NCI-H2196 treated with DMSO at 0.1 percent for 48 hours (cell line): Measurements from ENCODE around the gene HOXC4.
"Not testable (repeated sequence)": the region's sequence is repeated elsewhere in the genome, so short reads cannot be mapped to it uniquely, and the experiment has no call there.

Source experiments
- DNase-seq: peaks from one replicate; lab custom pipeline; 2025; ENCODE audit not compliant: unreplicated experiment; lab: John Stamatoyannopoulos, UW

HOXC4 gene

GRCh38 chr12:54053003-54053750, 458 bp upstream of the HOXC4 start:
- DNase-seq: no peak

DNA sequence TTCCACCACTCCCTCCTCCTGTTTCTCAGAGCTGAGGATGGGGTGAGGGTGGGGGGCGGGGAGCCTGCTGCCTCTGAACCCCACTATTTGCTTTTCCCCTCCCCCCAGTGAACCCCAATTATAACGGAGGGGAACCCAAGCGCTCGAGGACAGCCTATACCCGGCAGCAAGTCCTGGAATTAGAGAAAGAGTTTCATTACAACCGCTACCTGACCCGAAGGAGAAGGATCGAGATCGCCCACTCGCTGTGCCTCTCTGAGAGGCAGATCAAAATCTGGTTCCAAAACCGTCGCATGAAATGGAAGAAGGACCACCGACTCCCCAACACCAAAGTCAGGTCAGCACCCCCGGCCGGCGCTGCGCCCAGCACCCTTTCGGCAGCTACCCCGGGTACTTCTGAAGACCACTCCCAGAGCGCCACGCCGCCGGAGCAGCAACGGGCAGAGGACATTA, 1.1 kb downstream of the HOXC4 start:
- DNase-seq: no peak

DNA sequence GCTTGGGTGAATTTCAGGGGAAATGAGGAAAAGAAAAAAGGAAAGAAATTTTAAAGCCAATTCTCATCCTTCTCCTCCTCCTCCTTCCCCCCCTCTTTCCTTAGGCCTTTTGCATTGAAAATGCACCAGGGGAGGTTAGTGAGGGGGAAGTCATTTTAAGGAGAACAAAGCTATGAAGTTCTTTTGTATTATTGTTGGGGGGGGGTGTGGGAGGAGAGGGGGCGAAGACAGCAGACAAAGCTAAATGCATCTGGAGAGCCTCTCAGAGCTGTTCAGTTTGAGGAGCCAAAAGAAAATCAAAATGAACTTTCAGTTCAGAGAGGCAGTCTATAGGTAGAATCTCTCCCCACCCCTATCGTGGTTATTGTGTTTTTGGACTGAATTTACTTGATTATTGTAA, 1.9 kb downstream of the HOXC4 start:
- no peak for DNase-seq

- no peak for DNase-seq
Measured at GRCh38 chr12:54056110-54056509, 2.5 kb downstream of the HOXC4 start.

GRCh38 chr12:54058128-54058768, 4.6 kb downstream of the HOXC4 start:
- no peak for DNase-seq

- DNase-seq: no peak
Measured at GRCh38 chr12:54059668-54060067, 6.0 kb downstream of the HOXC4 start.

DNA sequence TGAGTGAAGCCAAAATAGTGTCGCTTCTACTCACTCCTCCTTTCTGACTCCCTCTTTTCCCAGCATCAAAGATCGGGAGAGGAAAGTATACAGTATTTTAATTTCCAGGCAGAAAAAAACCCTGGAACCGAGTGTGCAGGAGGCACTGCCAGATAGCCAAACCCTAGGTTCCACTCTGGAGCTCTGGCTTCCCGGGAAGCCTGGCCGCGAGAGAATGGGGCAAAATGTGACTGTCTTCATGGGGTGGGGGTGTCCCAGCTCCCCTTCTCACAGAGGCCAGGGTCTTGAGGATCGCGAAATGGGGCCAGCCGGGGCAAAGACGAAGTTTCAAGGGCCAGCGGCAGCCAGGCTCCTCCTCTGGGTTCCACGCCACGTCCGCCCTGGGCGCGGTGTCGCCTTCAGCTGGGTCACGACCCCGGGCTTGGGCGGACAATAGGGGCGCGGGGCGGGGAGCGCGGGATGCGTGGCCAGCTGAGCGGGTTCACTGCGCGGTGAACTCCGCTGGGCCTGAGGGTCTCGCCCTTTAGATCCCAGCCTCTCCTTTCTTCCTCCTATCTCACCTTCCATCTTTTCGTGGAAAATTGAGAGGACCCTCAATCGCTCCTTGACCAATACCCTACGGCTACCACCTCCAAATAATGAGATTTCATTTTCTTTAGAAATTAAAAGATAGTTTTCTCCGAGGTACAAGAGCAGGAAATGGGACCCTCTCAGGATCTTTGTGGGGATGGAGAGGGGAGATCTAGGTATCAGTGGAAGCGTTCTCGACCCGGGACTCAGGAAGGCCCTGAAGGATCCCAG, 6.7 kb downstream of the HOXC4 start:
- DNase-seq: no peak

DNA sequence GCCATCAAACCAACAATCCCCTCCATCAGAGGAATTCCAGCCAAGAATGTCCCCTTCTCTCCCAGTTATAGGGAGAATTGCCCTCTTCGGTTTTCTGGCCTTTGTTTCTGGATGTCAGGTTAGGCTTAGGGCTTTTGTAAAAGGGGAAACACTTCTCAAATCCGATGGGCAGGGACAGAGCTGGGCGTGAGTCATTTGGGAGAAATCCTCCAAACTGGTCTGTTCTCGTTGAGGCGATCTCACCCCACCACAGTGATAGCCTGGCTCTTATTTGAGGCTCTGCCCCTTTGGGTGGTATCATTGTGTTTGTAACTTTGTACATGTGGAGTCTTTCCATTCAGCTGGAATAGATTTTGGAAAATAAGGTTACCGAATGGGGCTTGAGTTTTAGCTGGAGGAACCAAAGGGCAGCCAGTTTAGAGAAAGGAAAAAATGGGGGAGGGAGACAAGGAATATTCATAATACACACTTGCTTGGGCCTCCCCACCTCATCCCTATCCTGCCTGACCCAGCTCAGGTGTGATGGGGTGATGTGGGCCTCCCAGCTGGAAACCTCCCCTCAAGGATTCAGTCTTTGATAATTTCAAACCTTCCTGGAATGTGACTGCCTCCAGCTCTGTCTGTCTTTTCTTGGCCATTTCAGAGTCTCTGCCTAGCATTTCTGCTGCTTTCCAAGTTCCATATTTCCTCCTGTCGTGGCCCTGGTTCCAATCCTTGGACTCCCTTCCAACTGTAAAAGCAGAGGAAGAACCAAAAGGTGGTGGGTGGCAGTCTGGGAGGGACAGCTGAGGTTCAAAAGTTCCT, 7.5 kb downstream of the HOXC4 start:
- no peak for DNase-seq

DNA sequence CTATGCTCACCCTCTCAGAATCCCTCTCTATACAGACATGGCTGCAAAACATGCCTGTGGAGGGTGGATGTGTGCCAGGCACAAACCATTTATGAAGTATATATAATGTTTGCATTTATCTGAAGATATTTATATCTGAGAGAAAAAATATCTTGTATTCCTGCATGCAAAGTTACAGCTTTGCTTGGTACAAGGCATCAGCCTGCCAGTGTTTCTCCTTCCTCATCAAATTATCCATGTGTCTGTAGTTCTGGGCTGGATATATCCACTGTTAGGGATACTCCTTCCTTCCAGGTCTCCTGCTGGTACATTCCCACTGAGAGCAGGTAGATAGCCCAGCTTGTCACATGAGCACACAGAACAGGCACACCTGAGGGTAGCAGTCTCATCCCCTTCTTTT, 12.0 kb downstream of the HOXC4 start:
- no peak for DNase-seq

DNA sequence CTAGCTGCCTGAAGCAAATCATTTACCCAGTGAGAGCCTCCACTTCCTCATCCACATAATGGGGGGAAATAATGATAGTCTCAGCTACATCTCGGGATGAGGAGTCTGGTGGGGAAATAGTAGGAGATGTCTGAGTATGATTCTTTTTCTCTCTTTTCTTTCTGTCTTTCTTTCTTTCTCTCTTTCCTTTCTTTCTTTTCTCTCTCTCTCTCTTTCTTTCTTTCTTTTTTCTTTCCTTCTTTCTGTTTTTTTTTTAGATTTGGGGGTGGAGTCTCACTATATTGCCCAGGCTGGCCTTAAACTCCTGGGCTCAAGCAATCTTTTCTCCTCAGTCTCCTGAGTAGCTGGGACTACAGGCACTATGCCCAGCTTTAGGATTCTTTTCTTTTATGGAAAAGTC, 12.8 kb downstream of the HOXC4 start:
- no peak for DNase-seq

DNA sequence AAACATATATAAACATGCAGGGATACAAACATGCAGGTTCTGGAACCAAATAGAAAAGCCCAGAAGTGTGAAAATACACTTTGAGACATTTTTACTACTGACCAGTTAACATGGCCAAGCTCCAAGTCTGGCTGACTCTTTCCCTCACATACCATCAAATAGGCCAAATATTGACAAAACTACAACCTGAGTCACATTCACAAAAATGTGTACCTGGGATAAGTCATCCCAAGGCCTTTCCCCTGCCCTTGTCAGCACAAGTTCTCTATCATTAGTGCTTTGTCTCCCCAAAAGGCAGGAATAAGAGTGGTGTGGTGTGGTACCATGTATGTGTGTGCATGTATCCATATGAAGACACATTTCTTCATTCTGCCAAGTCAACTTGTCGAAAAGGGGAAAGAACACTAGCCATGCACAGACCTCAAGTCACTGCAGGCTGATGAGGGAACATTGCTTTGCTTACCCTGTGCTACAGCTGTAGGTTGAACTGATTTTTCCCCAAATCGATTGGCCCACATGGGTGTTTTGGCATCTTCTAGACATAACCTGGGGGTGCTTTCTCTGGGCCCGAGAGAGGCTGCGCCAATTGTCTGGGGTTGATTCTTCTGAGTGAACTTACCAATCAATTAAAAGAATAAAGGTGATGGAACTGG, 14.9 kb downstream of the HOXC4 start:
- no peak for DNase-seq

DNA sequence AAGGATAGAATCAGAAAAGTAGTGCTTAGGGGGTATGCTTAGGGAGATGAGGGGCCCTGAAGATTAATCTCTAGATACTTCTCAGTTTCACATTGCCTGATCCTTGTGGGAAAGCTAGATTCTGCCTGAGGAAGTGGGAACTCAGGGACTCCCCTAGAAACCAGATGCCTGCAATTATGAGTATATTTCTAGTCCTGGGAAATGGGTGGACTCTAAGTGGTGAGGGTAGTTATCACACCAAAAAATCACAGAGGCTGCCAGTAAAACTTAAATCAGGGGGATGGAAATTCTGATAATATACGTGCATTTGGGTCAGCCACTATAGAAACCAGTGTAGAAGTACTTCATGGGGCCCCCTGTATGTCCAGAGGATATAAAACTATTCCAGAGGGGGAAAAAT, 18.3 kb downstream of the HOXC4 start:
- DNase-seq: no peak

DNA sequence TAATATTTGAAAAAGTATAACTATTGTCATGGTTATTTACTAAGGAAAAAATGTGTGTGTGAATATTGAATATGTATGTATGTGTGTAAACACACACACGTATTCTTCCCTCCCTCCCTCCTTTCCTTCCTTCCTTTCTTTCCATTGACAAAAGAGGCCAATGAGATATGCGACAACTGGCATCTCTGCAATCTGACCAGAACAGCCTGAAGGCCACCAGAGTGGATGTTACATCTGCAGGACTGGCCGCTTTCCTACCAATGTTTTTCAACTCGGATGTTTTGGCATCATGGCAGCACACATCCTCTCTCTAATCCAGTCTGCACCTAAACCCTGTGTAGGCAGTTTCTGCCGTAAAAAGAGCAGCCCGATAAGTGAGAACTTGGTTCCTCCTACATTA, 20.7 kb downstream of the HOXC4 start:
- no peak for DNase-seq

DNA sequence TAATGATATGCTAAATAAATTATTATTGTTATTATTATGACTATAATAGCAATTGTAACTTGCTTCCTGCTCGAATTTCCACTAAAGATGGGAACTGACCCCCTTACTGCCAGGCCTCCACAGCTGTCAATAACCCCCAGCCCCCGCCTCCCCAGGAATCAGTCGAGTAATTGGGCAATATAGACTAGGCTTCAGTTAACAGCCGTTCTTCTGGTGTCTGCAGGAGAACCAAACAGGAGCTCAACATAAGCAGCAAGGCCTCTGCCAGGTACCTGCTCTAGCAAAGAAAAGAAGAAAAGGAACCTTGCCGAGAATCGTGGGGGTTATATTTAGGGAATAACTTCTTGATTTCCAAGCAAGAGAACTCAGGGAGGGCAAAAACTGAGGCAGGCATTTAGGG, 21.8 kb downstream of the HOXC4 start:
- no peak for DNase-seq

DNA sequence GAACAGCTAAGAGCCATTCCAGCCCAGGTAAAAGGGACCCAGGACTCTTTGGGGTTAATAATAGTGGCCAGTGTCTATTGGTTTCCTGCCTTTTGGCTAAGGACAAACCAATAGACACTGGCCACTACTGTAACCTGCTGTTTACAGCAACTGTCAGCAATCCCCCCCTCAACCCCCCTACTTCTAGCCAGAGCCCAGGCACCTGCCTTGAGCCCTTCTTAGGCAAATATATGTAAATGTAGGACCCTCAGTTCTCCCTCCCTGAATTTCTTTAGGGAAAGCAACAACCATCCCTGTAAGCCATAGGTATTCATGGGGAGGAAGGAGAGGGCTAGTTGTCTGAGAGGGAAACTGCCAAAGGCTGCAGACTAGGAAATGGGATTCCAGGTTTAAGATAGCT, 22.3 kb downstream of the HOXC4 start:
- no peak for DNase-seq

- not testable (repeated sequence) for DNase-seq
Measured at GRCh38 chr12:54077843-54078242, 24.2 kb downstream of the HOXC4 start.

DNA sequence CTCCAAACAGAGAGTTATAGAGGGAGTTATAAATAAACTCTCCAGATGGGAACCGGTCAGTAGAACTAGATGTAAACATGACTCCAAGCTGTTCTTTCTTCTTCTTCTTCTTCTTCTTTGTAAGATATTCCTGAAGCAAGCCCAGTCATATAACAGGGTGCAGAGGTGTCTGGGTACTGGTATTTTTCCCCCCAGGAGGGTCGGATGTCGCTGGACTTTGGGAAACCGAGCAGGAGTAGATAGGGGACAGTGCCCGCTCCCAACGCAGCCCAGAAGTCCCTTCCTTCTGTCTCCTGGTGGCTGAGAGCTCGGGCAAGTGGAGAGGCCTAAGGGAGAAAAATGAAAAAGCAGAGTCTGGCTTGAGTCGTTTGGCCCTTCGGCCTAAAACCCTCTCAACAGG, 25.5 kb downstream of the HOXC4 start:
- not testable (repeated sequence) for DNase-seq

DNA sequence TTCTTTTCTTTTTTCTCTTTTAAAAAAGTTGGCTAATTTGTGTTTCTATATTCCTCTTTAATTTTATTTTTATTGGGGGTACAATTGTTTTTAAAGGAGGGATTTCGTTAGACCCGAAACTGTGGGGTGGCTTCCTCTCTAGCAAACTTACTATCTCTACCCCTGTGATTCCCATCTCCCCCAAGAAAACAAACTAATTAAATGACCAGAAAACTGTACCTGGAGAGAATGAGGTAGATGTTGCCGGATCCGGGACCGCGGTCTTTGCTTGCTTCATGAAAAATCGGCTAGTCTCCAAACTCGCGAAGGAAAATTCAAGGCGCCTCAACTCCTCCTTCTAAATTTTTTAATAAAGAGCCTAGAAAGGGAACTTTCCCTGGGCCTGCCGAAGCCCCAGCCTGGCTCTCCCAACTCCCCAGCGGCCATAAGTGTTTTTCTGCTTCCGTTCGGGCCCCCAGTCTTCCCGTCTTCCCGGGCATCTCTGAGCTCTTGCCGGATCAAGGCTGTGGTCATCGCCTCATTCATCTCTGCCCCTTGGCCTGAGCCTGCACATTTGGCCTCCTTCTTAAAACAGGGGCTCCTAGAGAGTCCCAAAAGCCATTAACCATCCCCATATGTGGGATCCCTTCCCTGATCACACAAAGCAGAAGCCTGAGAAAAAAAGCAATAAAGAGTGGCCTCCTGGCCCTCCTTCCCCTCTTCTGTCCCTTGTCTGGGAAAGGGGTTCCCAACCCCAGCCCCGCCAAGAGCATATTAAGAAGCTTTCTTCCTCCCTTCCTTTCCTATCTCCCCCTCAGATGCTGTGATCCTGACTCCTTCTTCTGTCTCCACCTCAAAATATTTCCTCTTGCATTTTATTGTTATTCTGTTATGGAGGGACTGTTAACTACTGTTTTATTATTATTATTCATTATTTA, 26.6 kb downstream of the HOXC4 start:
- not testable (repeated sequence) for DNase-seq

DNA sequence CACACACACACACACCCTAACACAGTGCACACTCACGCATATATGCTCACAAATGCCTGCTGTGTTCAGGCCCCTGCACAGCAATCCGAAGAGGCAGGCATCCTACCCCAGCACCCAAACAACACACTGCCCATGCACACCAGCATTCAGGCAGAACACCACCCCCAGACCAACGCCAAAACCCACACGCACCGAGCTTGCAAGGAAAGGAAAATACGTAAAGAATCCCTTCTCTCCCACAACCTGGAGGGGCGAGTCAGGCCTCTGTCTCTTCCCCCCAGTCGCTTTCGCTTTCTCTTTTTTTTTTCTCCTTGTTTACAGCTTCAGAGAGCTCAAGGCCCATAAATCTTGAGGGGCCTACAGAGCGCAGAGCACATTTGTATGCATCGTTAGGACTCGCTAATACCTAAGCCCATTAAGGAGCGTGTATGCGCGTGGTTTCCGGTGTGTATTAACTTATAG, 27.4 kb downstream of the HOXC4 start:
- DNase-seq: not testable (repeated sequence)
